ENCODE data around the gene NUCB1. TPM values are rescaled to one million over a fixed set of nuclear protein-coding genes. Genes with fewer than 3 reads are reported as not detected.

The NUCB1 gene
- 310 TPM for total RNA-seq
- long read RNA-seq, transcript NUCB1-201 (13 exons, 2,668 nt), result major isoform, 508 of 667 reads
- long read RNA-seq, partial matches to known transcripts, result 113 of 667 reads
- long read RNA-seq, other reads (novel, unspliced or antisense), result 45 of 667 reads

DNA sequence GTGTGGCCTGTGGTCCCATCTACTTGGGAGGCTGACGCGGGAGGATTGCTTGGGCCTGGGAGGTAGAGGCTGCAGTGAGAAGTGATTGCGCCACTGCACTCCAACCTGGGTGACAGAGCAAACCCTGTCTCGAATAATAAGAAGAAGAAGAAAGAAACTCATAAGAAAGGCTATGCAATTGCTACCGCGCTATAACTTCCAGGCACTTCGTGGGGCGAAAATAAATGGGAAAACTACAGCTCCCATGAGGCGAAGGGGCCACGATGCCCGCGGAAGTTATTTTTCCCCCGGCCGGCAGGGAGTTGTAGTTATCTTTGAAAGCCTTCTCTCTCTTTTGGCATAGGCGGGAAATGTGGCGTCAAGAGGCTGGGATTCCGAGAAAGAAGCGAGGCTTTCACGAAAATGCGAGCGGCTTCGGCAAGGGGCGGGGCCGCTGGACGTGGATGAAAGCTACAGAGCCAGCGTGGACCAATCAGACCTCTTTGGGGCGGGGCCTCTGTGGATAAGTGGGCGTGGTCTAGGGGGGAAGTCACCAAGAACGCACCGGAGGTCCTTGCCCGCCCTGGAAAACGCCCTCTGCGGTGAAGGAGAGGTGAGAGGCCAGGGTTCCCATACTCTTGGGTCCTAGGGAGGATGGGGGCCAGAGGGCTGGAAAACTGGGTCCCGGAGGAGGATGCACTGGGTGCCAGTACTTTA lies at the start of gene NUCB1:
Gene NUCB1, plus strand, starts transcription at position 532 of the 696 bp plus-strand sequence. CDS start 485 bp downstream, outside the sequence.
- H3K9me3 ChIP-seq, result no peaks in the 10 kb centered on the region
- H3K4me3 ChIP-seq, result peak within 1 kb of the TSS; percentile 93
- no peaks in the 10 kb centered on the region for H3K27me3 ChIP-seq (ENCODE audit: low read depth)
- intact Hi-C loops (cut with DNase I), result no loop called here
- peaks cover 41% of the 10 kb centered on the region for H3K4me1 ChIP-seq
- peaks cover 12% of the 10 kb centered on the region for H3K36me3 ChIP-seq
- TF ChIP-seq, protein P1, sequence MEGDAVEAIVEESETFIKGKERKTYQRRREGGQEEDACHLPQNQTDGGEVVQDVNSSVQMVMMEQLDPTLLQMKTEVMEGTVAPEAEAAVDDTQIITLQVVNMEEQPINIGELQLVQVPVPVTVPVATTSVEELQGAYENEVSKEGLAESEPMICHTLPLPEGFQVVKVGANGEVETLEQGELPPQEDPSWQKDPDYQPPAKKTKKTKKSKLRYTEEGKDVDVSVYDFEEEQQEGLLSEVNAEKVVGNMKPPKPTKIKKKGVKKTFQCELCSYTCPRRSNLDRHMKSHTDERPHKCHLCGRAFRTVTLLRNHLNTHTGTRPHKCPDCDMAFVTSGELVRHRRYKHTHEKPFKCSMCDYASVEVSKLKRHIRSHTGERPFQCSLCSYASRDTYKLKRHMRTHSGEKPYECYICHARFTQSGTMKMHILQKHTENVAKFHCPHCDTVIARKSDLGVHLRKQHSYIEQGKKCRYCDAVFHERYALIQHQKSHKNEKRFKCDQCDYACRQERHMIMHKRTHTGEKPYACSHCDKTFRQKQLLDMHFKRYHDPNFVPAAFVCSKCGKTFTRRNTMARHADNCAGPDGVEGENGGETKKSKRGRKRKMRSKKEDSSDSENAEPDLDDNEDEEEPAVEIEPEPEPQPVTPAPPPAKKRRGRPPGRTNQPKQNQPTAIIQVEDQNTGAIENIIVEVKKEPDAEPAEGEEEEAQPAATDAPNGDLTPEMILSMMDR (IDR thresholded peaks at IDR 0.05), result peak; percentile 45
- ATAC-seq (peak; percentile 98 to 99), DNase-seq (peak; percentile 99)
- peak within 1 kb of the TSS; percentile 85 for H3K27ac ChIP-seq

DNA sequence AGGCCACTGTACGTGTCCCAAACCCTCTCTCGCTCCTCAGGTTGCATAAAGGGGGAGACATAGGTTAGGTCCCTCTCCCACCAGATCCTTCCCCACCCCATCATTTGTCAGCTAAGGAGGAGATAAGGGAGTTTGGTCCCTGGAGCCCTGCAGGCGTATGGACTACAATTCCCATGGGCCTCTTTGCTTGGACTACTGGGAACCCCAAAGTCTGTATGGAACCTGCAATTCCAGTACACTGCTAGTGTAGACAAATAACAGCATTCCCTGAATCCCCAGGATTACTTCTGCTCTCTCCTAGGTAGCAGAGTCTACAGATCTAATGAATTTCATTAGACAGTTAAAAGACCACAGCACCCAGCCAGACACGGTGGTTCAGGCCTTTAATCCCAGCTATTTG lies 47.8 kb upstream of the NUCB1 start:
- no peaks in the 10 kb centered on the region for H3K9me3 ChIP-seq

DNA sequence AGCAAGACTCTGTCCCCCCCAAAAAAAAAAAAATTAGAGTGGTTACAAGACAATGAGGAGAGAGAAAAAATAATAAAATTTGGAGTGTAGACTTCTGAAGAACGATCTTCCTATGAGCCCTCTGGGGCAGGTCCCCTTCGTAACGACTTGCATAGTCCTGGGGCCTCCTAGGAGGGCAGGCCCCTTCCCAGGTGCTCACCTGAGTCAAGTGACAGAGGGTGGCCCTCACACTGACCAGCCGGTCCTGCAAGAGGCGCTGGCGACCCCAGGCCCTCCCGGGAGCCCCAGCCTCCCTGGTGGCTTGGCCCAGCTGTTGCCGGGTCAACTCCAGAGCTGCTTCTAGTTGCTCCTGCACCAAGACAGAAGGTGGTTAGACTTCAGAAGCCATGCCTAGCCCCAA lies 46.6 kb upstream of the NUCB1 start:
- Histone ChIP-seq H3K4me3 (no peak overlapping the region), H3K36me3 (peaks cover 8% of the 10 kb centered on the region), H3K27me3 (ENCODE audit: low read depth) (no peaks in the 10 kb centered on the region), H3K27ac (no peak overlapping the region), H3K9me3 (no peaks in the 10 kb centered on the region), H3K4me1 (no peaks in the 10 kb centered on the region)
- ATAC-seq (peak in 1 of 2 donors; percentile 27), DNase-seq (no peak)
- TF ChIP-seq, protein P1 (IDR thresholded peaks at IDR 0.05), result no peak
- intact Hi-C loops (cut with DNase I), result no loop called here

More for the DNA sequence above, 47.8 kb upstream of the NUCB1 start:
- H3K4me1 ChIP-seq, result no peaks in the 10 kb centered on the region
- no peaks in the 10 kb centered on the region for H3K27me3 ChIP-seq (ENCODE audit: low read depth)
- peaks cover 11% of the 10 kb centered on the region for H3K36me3 ChIP-seq
- ATAC-seq (no peak), DNase-seq (no peak)
- intact Hi-C loops (cut with DNase I), result no loop called here
- TF ChIP-seq, protein P1 (IDR thresholded peaks at IDR 0.05), result no peak
- H3K4me3 ChIP-seq, result no peak overlapping the region
- H3K27ac ChIP-seq, result no peak overlapping the region

DNA sequence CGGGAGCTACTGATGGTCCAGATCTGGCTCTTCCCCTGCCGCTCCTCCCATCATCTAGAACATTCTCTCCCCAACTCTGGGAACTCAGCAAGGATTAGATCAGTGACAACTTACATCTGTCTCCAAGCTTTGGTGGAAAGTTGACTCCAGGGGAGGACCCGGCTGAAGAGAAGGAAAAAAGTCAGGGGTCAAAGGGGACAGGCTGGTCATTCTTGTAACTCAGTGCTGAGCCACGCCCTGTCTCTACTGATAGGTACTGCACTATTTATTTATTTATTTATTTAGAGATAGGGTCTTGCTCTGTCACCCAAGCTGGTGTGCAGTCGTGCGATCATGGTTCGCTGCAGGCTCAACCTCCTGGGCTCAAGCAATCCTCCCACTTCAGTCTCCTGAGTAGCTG lies 46.0 kb upstream of the NUCB1 start:
- Histone ChIP-seq H3K4me3 (no peak overlapping the region), H3K27ac (no peak overlapping the region), H3K27me3 (ENCODE audit: low read depth) (no peaks in the 10 kb centered on the region), H3K4me1 (no peaks in the 10 kb centered on the region), H3K36me3 (peaks cover 8% of the 10 kb centered on the region), H3K9me3 (no peaks in the 10 kb centered on the region)
- ATAC-seq (no peak), DNase-seq (no peak)
- TF ChIP-seq, protein P1 (IDR thresholded peaks at IDR 0.05), result no peak
- intact Hi-C loops (cut with DNase I), result no loop called here

DNA sequence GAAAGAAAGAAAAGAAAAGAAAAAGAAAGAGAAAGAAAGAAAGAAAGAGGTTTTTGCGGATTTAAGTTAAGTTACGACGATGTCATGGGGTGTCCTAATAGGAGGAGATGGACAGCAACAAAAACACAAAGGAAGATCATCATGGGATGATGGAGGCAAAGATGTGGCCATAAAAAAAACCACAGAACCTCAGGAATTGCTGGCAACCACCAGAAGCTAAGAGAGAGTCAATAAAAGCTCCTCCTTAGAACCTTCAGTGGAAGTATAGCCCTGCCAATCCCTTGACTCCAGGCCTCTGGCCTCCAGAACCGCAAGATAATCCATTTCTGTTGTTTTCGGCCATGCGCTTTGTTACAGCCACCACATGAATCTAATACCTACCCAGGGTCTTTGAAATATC lies 43.2 kb upstream of the NUCB1 start:
- no peak for DNase-seq
- TF ChIP-seq, protein P1 (IDR thresholded peaks at IDR 0.05), result no peak
- Histone ChIP-seq H3K27me3 (ENCODE audit: low read depth) (no peaks in the 10 kb centered on the region), H3K27ac (no peak overlapping the region), H3K4me1 (no peaks in the 10 kb centered on the region), H3K4me3 (no peak overlapping the region), H3K36me3 (no peaks in the 10 kb centered on the region), H3K9me3 (no peaks in the 10 kb centered on the region)
- intact Hi-C loops (cut with DNase I), result no loop called here
- no peak for ATAC-seq
